ENCODE results near the gene SCD5.

The SCD5 gene

GRCh38 chr4:82645936-82646565 is 152.5 kb downstream of the SCD5 start:
- CTCF ChIA-PET, result no interaction called here
- Mint-ChIP-seq H3K27ac (no peak overlapping the region), H3K9me3 (no peaks in the 10 kb centered on the region)

GRCh38 chr4:82644734-82645126 is 153.9 kb downstream of the SCD5 start:
- H3K36me3 Mint-ChIP-seq, result no peaks in the 10 kb centered on the region
- H3K4me1 Mint-ChIP-seq, result no peaks in the 10 kb centered on the region
- H3K4me3 Mint-ChIP-seq, result no peak overlapping the region
- DNase-seq, result no peak
- H3K9me3 Mint-ChIP-seq, result no peaks in the 10 kb centered on the region
- CTCF ChIA-PET, result no interaction called here
- no peak overlapping the region for H3K27ac Mint-ChIP-seq
- H3K27me3 Mint-ChIP-seq, result peaks cover 15% of the 10 kb centered on the region

More at GRCh38 chr4:82645936-82646565, 152.5 kb downstream of the SCD5 start:
- Mint-ChIP-seq H3K4me1 (no peaks in the 10 kb centered on the region), H3K27me3 (peaks cover 10% of the 10 kb centered on the region), H3K36me3 (no peaks in the 10 kb centered on the region), H3K4me3 (no peak overlapping the region)
- no peak for DNase-seq

GRCh38 chr4:82643994-82644733 is 154.4 kb downstream of the SCD5 start:
- no peaks in the 10 kb centered on the region for H3K4me1 Mint-ChIP-seq
- H3K36me3 Mint-ChIP-seq, result no peaks in the 10 kb centered on the region
- H3K27ac Mint-ChIP-seq, result no peak overlapping the region
- no peaks in the 10 kb centered on the region for H3K9me3 Mint-ChIP-seq
- CTCF ChIA-PET, result interaction anchor here (1.2 kb wide), 1 partner anchor 62 kb away, joined by 3 read pairs; no protein-coding TSS in a partner anchor
- no peak for DNase-seq
- H3K4me3 Mint-ChIP-seq, result no peak overlapping the region
- peaks cover 19% of the 10 kb centered on the region for H3K27me3 Mint-ChIP-seq

GRCh38 chr4:82642331-82642730 is 156.3 kb downstream of the SCD5 start:
- no peaks in the 10 kb centered on the region for H3K36me3 Mint-ChIP-seq
- no peak for DNase-seq
- CTCF ChIA-PET, result no interaction called here
- H3K27me3 Mint-ChIP-seq, result peaks cover 20% of the 10 kb centered on the region
- no peak overlapping the region for H3K27ac Mint-ChIP-seq
- no peak overlapping the region for H3K4me3 Mint-ChIP-seq
- no peaks in the 10 kb centered on the region for H3K9me3 Mint-ChIP-seq
- no peaks in the 10 kb centered on the region for H3K4me1 Mint-ChIP-seq

- H3K9me3 Mint-ChIP-seq, result no peaks in the 10 kb centered on the region
- H3K4me1 Mint-ChIP-seq, result no peaks in the 10 kb centered on the region
- no peaks in the 10 kb centered on the region for H3K36me3 Mint-ChIP-seq
- H3K27me3 Mint-ChIP-seq, result peaks cover 20% of the 10 kb centered on the region
- no peak for DNase-seq
- CTCF ChIA-PET, result no interaction called here
- no peak overlapping the region for H3K27ac Mint-ChIP-seq
- H3K4me3 Mint-ChIP-seq, result no peak overlapping the region
Observed at GRCh38 chr4:82640540-82640939, 158.1 kb downstream of the SCD5 start.

- Mint-ChIP-seq H3K4me3 (no peak overlapping the region), H3K4me1 (no peaks in the 10 kb centered on the region), H3K9me3 (no peaks in the 10 kb centered on the region), H3K36me3 (no peaks in the 10 kb centered on the region), H3K27me3 (peaks cover 18% of the 10 kb centered on the region), H3K27ac (no peak overlapping the region)
- no peak for DNase-seq
- CTCF ChIA-PET, result no interaction called here
Observed at GRCh38 chr4:82639971-82640370, 158.6 kb downstream of the SCD5 start.

GRCh38 chr4:82638479-82638878 is 160.1 kb downstream of the SCD5 start:
- no peak overlapping the region for H3K4me3 Mint-ChIP-seq
- no peaks in the 10 kb centered on the region for H3K36me3 Mint-ChIP-seq
- CTCF ChIA-PET, result no interaction called here

GRCh38 chr4:82630079-82630478 is 168.5 kb downstream of the SCD5 start:
- Mint-ChIP-seq H3K4me3 (no peak overlapping the region), H3K9me3 (no peaks in the 10 kb centered on the region), H3K27me3 (peaks cover 9% of the 10 kb centered on the region), H3K36me3 (no peaks in the 10 kb centered on the region), H3K27ac (no peak overlapping the region), H3K4me1 (no peaks in the 10 kb centered on the region)
- CTCF ChIA-PET, result no interaction called here
- DNase-seq, result no peak

More at GRCh38 chr4:82638479-82638878, 160.1 kb downstream of the SCD5 start:
- peaks cover 11% of the 10 kb centered on the region for H3K27me3 Mint-ChIP-seq
- no peak overlapping the region for H3K27ac Mint-ChIP-seq
- DNase-seq, result no peak
- H3K9me3 Mint-ChIP-seq, result no peaks in the 10 kb centered on the region
- no peaks in the 10 kb centered on the region for H3K4me1 Mint-ChIP-seq

GRCh38 chr4:82629238-82630000 is 169.2 kb downstream of the SCD5 start:
- Mint-ChIP-seq H3K4me3 (no peak overlapping the region), H3K36me3 (no peaks in the 10 kb centered on the region), H3K4me1 (no peaks in the 10 kb centered on the region), H3K9me3 (no peaks in the 10 kb centered on the region), H3K27me3 (peaks cover 9% of the 10 kb centered on the region), H3K27ac (no peak overlapping the region)
- no peak for DNase-seq
- CTCF ChIA-PET, result no interaction called here

- no peaks in the 10 kb centered on the region for H3K36me3 Mint-ChIP-seq
- CTCF ChIA-PET, result interaction anchor here (0.6 kb wide), 1 partner anchor 354 kb away, joined by 3 read pairs; no protein-coding TSS in a partner anchor
Observed at GRCh38 chr4:82626251-82626868, 172.2 kb downstream of the SCD5 start.

GRCh38 chr4:82624819-82625218 is 173.8 kb downstream of the SCD5 start:
- Mint-ChIP-seq H3K4me3 (no peak overlapping the region), H3K9me3 (no peaks in the 10 kb centered on the region), H3K36me3 (no peaks in the 10 kb centered on the region), H3K27ac (no peak overlapping the region), H3K4me1 (no peaks in the 10 kb centered on the region), H3K27me3 (peaks cover 9% of the 10 kb centered on the region)
- no peak for DNase-seq
- CTCF ChIA-PET, result interaction anchor here (0.8 kb wide), 1 partner anchor 114 kb away, joined by 3 read pairs; no protein-coding TSS in a partner anchor

More at GRCh38 chr4:82626251-82626868, 172.2 kb downstream of the SCD5 start:
- Mint-ChIP-seq H3K27ac (no peak overlapping the region), H3K4me3 (no peak overlapping the region), H3K9me3 (no peaks in the 10 kb centered on the region), H3K4me1 (no peaks in the 10 kb centered on the region), H3K27me3 (peaks cover 9% of the 10 kb centered on the region)
- DNase-seq, result no peak

- Mint-ChIP-seq H3K4me3 (no peak overlapping the region), H3K9me3 (no peaks in the 10 kb centered on the region), H3K27me3 (peaks cover 2% of the 10 kb centered on the region), H3K4me1 (no peaks in the 10 kb centered on the region), H3K27ac (no peak overlapping the region), H3K36me3 (no peaks in the 10 kb centered on the region)
- CTCF ChIA-PET, result no interaction called here
- no peak for DNase-seq
Observed at GRCh38 chr4:82623121-82623683, 175.4 kb downstream of the SCD5 start.

GRCh38 chr4:82621251-82621650 is 177.3 kb downstream of the SCD5 start:
- DNase-seq, result no peak
- no peaks in the 10 kb centered on the region for H3K36me3 Mint-ChIP-seq
- CTCF ChIA-PET, result no interaction called here
- H3K9me3 Mint-ChIP-seq, result no peaks in the 10 kb centered on the region
- H3K27me3 Mint-ChIP-seq, result no peaks in the 10 kb centered on the region
- no peaks in the 10 kb centered on the region for H3K4me1 Mint-ChIP-seq
- no peak overlapping the region for H3K27ac Mint-ChIP-seq
- no peak overlapping the region for H3K4me3 Mint-ChIP-seq

GRCh38 chr4:82620126-82620735 is 178.4 kb downstream of the SCD5 start:
- no peaks in the 10 kb centered on the region for H3K27me3 Mint-ChIP-seq
- DNase-seq, result no peak
- no peaks in the 10 kb centered on the region for H3K36me3 Mint-ChIP-seq
- H3K27ac Mint-ChIP-seq, result no peak overlapping the region
- no peaks in the 10 kb centered on the region for H3K9me3 Mint-ChIP-seq
- H3K4me3 Mint-ChIP-seq, result no peak overlapping the region
- CTCF ChIA-PET, result no interaction called here
- H3K4me1 Mint-ChIP-seq, result no peaks in the 10 kb centered on the region

Measured in activated naive CD4-positive, alpha-beta T cell treated with anti-CD3 and anti-CD28 coated beads, Interleukin-2, amount 10 ng/mL, durations not matched to agents 7 days and 5 days (primary cell).